HG03103 (cell line): ENCODE results near the gene CTSL.

Experiments used
- ATAC-seq: cut with Tn5 transposase; IDR thresholded peaks from one replicate; pipeline ENCODE4 v1.9.1; 2021; ENCODE audit warnings: low read depth; ENCODE audit not compliant: unreplicated experiment

The CTSL gene

DNA sequence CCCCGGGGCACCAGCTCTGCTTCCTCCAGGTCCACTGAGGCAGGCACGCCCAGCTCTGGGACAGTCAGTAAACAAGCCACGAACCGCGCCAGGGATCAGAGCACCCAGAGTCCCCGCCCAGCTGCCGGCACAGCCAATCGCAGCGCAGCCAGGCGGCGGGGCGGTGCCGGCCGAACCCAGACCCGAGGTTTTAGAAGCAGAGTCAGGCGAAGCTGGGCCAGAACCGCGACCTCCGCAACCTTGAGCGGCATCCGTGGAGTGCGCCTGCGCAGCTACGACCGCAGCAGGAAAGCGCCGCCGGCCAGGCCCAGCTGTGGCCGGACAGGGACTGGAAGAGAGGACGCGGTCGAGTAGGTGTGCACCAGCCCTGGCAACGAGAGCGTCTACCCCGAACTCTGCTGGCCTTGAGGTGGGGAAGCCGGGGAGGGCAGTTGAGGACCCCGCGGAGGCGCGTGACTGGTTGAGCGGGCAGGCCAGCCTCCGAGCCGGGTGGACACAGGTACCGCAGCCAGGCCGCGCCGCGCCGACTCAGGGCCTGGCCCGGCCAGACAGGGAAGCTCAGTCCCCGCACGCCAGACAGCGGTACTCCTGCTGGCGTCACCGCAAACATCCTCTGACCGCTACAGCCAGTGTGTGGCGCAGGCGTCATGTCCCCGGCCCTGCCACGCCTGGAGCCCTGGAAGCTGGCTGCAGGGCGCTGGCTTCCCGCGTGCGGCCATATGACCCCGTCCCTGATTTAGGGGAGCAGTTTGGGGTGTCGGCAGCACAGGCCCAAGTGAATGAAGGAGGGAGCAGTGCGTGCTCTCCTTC lies at the start of gene CTSL:
Gene CTSL, plus strand, starts transcription at position 220 of the 810 bp plus-strand sequence. CDS start 1,485 bp downstream, outside the sequence.
- ATAC-seq = no peak

DNA sequence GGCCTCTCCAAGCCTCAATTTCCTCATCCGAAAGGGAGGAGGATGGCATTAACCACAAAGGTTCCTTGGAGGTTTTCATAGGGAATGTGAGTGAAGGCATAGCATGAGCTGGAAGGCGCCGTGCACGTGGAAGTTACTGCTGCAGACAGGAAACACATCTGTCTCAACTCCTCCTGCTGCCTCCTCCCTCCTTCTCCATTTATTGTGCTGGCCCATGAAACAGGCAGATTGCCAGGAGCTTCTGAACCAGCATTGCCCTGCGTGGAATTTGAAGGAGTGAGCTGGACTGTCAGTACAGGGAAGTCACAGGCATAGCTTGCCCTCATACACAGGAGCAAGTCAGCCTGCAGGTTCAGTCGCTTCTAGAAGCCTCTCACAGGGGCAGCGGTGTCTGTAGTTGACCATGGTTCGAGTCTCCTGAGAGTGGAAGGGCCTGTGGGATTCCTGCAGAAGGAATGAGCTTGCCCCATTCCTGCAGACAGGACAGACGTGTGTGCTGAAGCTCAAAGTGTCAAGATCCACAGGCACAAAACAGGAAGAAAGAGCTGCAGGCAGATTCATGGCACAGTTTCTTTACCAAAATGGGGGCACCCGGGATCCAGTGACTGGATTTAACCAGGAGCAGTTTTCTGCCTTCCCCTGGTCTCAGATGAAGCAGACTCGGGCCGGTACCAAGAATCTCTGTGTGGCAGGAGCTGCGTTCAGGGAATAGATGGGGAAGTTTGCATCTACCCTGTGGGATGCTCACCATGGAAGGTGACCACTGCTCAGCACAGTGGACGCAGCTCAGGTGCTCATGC lies 48.7 kb upstream of the CTSL start:
- no peak for ATAC-seq

DNA sequence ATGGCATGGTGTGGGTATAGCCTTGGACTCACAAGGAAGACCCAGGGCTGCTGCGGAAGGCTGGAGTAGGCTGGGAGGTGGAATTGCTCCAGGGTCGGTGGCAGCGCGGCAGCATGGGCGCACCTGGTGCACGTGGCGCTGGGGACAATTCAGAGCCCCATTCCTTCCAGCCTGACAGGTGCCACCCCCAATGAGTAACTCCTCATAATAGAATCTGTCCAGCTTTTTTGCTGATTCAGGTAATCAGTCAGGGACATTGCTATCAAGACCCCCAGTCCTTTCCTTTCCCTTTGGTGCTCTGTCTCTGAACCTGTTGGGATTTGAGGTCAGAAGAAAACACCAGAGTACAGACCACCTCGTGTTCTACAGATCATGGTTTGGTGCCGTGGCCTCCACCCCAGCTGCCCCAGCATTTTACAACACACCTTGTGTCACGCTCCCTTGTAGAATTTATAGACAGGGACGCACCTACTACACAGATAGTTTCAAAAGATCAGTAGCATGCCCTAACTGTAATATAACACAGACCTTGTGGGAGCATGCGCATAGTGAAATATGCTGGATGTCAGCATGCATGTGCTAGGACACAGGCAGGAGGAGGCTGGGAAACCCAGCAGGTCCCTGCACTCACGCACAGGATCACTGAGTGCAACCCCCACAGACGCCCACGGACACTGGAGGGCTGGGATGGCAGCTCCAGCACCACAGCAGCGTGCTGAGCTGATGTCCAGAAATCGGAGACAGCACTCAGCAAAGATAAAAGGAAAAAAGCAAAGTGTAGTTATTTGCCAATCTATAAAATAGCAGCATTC lies 47.9 kb upstream of the CTSL start:
- ATAC-seq = no peak

DNA sequence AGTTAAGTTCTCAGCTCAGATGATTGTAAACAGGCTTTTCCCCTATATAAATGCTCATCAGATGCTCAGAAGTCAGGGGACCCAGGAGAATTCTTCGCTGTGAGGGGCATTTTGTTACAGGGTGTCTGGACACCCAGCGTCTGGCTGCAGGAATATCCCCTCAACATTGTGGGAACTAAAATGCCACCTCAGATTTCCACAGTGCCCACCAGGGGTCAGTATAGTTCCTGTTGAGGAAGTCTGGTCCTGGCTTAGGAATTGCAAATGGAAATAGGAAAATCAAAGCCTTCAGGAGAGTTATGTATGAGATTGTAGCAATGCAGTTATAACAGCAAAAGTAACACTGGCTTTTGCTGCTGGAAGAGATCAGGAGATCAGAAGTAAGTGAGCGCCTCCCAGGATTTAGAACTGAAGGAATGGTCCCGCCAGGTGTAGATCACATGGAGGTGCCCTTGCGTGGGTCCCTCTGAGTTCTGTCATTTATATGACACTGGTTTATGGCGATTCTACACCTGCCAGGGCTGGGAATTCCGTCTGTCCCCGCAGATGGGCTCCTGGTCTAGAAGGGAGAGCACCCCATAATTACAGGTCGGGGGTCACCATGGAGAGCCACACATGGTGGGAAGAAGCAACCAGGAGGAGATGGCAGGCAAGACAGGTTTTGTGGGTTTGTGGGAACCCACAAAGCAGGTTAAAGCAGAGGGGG lies 47.1 kb upstream of the CTSL start:
- no peak for ATAC-seq

DNA sequence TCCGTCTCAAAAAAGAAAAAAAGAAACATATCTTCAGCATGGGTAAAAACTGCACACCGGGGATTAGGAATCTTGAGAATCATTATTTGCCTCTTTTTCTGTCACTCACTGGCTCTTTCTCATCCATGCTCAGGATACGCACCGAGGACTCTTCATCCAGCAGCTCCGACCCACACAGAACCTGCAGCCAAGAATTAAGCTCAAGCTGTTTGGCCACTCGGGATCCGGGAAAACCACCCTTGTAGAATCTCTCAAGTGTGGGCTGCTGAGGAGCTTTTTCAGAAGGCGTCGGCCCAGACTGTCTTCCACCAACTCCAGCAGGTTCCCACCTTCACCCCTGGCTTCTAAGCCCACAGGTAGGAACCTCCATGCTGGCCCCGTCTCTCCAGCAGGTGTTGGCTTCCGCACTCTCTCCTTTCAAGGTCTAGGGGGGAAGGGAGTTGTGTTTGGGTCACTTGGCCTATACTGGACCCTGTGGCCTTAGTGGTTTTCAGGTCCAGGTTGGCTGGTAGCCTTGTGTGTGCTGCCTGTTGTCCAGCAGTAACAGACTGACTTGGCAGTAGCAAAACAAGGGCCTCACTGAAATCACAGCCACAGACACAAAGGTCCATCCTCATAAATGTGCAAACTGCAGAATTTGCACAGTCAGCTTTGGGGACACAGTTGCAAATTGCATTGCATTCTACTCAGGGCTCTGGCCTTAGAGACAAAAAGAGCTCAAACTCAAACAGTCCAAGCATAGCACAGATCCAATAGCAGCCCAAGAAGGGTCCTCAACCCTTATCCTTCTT lies 44.5 kb upstream of the CTSL start:
- ATAC-seq = no peak

DNA sequence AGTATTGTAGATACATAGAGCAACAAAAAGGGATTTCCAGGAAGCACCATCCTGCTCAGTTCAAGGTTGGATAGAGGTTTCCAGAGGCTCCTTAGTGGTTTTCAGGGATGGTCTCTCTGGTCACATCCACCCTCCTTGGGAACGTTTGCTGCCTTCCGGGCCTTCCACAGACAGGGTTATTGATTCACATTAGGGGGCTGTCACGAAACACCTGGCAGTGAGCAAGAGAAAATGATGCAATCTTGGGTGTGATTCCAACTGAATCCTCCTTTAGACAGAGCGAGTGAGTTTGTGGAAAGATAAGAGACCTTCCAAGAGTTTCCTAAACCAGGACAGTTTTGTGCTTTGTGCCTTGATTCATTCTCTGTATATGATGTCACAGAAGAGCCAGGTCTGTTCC lies 43.8 kb upstream of the CTSL start:
- ATAC-seq = no peak

DNA sequence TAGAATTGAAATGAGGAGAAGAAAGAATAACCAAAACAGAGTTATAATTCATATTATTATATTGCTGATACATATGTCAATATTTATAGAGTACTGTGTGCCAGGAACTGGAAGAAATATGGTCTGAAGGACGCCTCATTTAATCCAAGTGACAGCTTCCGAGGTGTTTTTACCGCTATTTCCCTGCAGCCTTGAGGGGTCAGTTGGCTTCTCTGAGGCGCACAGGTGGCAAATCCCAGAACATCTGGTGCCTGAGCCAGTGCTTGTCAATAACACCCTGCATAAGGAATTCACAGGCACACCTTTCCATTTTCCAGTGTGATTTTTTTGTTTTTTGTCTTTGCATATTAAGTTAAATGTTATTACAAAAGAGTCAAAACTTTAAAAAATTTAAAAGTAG lies 43.3 kb upstream of the CTSL start:
- no peak for ATAC-seq

DNA sequence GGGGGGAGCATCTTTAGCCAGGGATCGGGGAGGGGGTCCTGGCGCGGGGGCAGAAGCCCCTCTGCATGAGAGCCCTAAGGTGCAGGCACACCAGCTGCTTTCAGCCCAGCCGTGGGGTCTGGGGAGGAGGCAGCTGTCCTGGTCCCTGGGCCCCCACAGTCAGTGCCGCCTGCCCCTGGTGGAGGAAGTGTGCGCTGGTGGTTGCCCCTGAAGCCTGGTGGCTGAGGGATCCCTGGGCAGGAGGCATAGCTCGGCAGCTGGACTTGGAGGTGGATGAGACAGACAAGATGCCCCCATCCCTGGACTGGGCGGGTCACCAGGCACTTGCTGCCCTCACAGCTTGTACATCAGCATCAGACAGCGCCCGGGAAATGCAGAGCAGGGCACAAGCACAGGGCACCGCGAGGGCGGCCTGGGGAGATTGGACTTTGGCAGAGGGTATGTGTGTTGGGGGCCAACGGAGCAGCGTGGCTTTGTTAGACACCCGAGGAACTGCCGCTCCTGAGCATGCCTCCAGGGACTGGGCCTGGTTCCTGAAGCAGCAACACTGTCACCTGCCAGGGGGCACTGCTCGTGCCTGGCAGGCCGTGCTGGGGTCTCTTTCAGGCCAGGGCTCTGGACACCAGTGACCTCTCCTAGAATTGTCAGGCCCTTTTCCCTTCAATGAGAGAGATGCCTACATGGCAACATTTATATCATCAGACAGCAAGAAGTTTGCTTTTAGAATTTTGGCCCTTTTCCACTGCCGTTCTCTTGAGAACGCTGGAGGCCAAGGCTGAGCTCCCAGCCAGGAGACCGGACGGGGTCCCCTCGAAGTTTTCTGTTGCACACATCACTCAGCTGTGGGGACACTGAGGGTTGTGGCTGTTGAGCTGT lies 41.9 kb upstream of the CTSL start:
- no peak for ATAC-seq

DNA sequence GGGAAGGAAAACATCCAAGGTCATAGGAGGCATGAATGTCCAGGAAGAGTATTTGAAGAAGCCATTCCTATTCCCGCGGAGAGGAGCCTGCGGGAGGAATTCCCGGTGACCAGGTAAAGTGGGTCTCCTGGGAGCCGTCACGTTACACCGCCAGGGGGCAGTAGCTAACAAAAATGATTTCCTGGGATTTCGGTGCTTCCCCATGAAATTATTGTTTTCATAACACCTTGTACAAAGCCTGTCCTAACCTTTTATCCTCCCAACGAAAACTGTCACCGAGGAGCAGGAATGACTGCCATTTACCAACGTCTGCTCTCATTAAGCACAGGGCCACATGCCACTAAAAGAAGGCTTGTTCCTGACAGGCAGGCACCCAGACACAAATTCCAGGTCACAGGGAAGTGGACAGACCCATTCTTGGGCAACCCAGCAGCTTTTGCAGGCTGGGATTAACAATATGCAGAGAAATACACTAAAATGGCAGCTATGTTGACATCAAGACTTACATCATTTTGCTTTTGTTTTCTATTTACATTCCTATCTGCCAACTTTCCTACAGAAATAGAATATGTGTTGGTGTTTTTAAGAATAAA lies 41.2 kb upstream of the CTSL start:
- ATAC-seq = no peak

DNA sequence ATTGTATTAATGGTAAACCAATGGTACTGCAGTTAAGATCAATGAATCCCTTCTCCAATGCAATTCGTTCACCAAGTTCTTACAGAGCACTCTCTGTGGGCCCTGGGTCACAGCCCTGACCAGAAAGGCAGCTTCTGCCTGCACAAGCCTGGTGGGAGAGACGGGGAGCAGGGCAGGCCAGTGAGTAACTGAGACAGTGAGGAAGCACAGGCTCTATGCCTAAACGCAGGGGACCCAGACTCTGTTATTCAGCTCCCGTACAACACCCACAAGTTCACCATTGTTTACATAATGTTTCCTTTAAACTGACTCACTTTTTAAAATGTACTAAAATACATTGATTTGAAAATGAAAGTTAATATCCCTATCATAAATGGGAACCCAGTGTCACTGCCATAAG lies 40.5 kb upstream of the CTSL start:
- no peak for ATAC-seq

DNA sequence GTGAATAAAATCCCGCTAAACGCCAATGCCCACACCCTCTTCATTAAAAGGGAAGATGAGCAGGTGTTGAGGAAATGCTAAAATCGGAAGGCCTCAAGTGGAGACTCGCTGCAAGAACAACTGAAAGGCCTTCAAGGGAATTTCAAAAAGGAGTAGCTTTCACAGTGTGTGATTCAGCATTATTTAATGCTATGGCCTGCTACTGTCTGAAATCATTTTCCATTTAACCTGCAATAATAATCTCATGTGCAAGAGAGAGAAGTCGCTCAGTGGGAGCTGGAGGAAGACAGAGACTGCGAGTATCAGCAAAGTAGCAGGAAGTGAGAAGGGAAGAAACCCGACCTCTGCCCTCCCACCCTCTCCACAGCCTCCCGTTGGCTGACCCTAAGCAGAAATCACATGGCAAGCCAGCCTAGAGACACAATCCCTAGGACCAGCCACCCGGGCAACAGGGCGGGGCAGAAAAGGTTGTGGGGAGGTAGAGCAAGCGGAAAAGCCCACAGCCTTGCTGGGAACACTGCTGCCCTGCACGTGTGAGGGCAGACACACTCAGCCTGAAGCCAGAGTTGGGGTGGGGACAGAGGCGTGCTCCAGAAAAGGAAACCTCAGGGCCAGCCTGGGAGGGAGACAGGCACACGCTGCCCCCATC lies 39.9 kb upstream of the CTSL start:
- no peak for ATAC-seq

DNA sequence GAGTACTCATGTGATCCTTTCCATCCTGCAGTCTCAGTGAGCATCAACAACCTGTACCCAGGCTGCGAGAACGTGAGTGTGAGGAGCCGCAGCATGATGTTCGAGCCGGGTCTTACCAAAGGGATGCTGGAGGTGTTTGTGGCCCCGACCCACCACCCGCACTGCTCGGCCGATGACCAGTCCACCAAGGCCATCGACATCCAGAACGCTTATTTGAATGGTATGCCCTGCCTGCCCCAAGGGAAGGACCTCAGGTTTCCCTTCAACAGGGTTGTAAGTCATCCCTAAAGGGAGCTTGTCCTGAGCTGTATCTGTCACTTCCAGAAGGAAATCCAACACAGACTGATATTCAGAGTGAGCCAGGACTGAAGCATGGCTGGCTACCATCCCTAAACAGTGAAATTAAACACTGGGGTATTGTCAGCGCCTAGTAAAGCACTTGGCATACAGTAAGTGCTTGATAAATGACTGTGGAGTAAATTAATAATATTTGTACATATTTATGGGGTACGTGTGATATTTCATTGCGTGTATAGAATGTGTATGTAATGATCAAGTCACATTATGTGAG lies 39.3 kb upstream of the CTSL start:
- ATAC-seq = no peak

DNA sequence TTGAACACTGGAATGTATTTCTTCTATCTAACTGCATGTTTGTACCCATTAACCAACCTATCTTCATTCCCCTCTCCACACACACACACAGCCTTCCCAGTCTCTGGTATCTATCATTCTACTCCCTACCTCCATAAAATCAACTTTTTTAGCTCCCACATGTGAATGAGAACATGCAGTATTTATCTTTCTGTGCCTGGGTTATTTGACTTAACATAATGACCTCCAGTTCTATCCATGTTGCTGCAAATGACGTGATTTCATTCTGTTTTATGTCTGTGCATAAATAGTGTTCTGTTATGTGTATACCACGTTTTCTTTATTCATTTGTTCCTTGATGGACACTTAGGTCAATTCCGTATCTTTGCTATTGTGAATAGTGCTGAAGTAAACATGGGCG lies 38.7 kb upstream of the CTSL start:
- no peak for ATAC-seq

DNA sequence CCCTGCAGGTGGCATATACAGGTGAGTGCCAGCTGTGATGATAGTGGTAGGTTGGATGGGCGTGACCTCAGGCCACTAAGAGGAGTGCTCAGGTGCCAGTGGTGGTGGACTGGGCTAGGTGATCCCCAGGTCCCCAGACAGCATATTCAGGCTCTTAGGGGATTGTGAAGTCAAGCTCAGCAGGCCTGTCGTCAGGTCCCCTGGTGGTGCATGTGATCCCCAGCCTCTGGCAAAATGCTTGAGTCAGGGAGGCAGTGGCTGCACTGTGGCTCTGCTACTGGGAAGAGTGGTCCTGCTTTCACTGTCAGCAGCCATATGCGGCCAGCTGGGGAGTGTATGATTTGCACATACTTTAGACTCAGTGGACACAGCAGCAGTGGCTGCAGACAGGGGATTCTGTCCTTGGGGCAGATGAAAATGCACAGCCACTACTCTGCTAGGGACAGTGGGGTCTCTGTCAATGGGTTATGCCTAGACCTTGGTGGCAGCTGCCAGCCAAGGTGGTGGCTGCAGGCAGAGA lies 31.6 kb upstream of the CTSL start:
- no peak for ATAC-seq

DNA sequence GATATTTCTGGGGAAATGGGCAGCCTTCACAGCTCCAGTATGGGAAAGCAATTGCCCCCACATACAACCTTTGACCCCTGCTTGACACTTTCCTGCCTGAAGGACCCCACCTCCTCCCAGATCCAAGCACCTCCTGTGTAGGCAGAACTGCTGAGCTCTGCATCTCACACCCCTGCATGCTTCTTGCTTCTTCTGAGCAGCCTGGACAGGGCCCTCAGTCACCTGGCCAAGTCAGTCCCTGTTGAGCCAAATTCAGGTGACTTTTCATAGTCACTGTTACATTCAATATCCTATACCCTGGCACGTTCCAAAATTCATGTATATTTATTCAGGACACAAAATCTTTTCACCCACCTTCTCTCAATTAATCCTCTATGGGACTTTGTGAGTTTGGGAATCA lies 30.4 kb upstream of the CTSL start:
- ATAC-seq = no peak

DNA sequence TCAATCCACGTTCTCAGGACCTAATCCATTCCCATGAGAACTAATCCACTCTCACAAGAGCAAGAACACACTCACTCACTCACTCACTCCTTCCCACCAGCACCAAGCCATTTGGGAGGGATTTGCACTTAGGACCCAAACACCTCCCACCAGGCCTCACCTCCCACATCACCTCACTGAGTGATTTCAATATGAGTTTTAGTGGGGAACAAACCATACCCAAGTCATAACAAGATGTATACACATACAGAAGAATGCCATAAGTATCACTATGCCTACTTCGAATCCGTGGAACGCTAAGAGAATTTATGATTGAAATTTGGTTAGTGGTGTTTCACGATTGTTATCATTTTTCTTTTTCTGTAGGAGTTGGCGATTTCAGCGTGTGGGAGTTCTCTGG lies 29.3 kb upstream of the CTSL start:
- no peak for ATAC-seq

DNA sequence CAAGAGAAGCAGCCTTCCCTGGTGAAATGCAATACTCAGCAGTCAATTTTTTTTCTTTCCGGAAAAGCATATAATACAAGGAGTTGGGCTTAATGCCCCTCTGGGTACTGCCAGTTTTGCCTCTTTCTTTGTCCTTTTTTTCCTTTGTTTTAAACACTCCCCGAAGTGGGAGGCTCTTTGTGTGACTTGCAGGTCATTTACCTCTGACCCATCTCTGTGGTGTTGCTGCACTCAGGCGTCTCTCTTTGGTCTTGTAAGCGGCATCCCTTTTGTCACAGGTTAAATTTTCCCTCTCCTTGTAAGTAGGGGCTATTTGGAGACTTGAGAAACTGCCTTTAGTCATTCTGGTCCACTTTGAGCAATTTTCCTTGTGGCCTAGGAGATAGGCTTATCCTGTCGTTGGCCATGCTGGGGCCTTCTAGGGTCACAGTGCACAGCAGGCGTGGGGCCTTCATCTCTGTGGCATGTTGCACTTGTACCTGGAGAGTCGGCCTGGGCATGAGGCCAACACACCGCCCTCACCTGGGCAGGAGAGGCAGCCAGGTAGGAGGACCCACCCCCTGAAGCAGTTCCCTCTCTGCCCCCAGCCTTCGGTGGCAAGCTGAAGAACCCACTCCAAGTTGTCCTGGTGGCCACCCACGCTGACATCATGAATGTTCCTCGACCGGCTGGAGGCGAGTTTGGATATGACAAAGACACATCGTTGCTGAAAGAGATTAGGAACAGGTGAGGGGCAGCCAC lies 27.7 kb upstream of the CTSL start:
- ATAC-seq = no peak
